ENCODE data around the gene CST6.

- TF ChIP-seq EZH2 (IDR thresholded peaks at IDR 0.05; ENCODE audit: borderline replicate concordance) (no peak), EZH2phosphoT487 (IDR thresholded peaks at IDR 0.05; ENCODE audit: low read depth, severe bottlenecking, unreplicated experiment) (no peak)
- TF ChIP-seq, protein P1, sequence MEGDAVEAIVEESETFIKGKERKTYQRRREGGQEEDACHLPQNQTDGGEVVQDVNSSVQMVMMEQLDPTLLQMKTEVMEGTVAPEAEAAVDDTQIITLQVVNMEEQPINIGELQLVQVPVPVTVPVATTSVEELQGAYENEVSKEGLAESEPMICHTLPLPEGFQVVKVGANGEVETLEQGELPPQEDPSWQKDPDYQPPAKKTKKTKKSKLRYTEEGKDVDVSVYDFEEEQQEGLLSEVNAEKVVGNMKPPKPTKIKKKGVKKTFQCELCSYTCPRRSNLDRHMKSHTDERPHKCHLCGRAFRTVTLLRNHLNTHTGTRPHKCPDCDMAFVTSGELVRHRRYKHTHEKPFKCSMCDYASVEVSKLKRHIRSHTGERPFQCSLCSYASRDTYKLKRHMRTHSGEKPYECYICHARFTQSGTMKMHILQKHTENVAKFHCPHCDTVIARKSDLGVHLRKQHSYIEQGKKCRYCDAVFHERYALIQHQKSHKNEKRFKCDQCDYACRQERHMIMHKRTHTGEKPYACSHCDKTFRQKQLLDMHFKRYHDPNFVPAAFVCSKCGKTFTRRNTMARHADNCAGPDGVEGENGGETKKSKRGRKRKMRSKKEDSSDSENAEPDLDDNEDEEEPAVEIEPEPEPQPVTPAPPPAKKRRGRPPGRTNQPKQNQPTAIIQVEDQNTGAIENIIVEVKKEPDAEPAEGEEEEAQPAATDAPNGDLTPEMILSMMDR (IDR thresholded peaks at IDR 0.05; ENCODE audit: poor library complexity), result no peak
Observed at GRCh38 chr11:66061268-66061667, 49.5 kb downstream of the CST6 start.
